Stimulated activated CD4-positive, alpha-beta T cell treated with anti-CD3 and anti-CD28 coated beads, Interleukin-12 subunit alpha, Interleukin-12 subunit beta, amount 100 ng/mL, for 48 hours (primary cell): ENCODE measurements around the gene LRRC28.

Experiments used
- DNase-seq, 3 donors: peaks; one replicate each; pipeline ENCODE4 v3.0.0-alpha.2; 2020; ENCODE audit warnings: low read depth in 2 of 3, low spot score in 1 of 3

Gene LRRC28

DNA sequence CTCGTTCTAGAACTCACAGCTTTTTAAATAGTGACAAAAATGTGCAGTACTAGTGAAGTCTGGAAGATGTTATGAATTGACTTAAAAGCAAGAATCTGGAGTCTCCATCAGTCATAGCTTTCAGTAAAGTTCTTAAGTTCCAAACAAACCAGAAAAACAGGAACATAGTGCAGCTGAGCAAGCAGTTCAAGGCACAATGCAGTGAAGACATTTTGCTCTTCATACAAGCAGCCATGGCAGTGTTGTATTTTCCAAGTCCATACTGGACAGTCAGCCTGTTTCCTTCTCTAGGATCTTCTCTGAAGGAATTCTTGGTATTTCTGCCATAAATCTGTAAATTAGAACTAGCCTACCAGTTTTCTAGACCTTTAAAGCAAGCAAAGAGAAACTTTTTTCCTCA lies 90.5 kb downstream of the LRRC28 start:
- no peak for DNase-seq

GRCh38 chr15:99343208-99343607 lies 91.9 kb downstream of the LRRC28 start:
- no peak for DNase-seq

- peak; percentile 12 to 14 (median 13) for DNase-seq
Observed at GRCh38 chr15:99343881-99344551, 92.7 kb downstream of the LRRC28 start.

GRCh38 chr15:99344639-99345038 lies 93.4 kb downstream of the LRRC28 start:
- no peak for DNase-seq

- no peak for DNase-seq
Observed at GRCh38 chr15:99345242-99345641, 94.0 kb downstream of the LRRC28 start.

DNA sequence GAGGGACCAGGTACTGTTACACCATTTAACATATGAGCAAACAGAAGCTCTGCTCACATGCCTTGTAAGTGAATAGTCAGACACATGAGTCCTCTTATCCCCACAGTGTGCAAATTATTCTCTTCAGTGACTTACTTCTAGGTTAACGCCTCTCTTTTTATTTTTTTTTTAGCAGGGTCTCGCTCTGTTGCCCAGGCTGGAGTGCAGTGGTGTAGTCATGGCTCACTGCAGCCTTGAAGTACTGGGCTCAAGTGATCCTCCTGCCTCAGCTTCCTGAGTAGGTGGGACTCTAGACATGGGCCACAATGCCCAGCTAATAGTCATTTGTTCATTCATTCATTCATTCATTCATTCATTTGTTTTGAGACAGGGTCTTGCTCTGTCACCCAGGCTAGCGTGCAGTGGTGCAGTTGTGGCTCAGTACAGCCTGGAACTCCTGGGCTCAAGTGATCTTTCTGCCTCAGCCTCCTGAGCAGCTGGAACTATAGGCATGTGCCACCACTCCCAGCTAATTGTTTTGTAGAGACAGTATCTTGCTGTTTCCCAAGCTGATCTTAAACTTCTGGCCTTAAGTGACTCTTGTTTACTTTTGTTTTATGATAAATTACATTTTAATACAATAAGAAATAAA lies 94.7 kb downstream of the LRRC28 start:
- no peak for DNase-seq

GRCh38 chr15:99347574-99347973 lies 96.3 kb downstream of the LRRC28 start:
- no peak for DNase-seq

GRCh38 chr15:99348412-99348811 lies 97.1 kb downstream of the LRRC28 start:
- DNase-seq = no peak

DNA sequence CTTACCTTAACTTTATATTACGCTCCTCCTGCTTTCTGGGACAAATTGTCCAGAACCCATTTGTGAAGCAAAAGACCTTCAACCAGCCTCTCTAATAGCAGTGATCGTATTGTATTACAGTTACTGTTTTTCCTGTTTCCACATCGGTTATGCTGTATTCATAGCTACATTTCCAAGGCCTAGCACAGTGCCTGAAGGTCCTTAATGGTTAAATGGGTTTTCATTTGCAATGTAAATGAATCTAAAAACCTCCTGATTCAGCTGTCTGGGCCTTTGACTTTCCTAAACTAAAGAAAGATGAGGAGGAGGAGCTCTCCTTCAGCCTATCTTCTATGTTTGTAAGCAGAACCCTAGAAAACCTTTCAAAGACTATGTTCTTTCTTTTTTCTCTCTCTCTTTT lies 99.1 kb downstream of the LRRC28 start:
- no peak for DNase-seq

- DNase-seq = no peak
Observed at GRCh38 chr15:99359769-99360168, 108.5 kb downstream of the LRRC28 start.

DNA sequence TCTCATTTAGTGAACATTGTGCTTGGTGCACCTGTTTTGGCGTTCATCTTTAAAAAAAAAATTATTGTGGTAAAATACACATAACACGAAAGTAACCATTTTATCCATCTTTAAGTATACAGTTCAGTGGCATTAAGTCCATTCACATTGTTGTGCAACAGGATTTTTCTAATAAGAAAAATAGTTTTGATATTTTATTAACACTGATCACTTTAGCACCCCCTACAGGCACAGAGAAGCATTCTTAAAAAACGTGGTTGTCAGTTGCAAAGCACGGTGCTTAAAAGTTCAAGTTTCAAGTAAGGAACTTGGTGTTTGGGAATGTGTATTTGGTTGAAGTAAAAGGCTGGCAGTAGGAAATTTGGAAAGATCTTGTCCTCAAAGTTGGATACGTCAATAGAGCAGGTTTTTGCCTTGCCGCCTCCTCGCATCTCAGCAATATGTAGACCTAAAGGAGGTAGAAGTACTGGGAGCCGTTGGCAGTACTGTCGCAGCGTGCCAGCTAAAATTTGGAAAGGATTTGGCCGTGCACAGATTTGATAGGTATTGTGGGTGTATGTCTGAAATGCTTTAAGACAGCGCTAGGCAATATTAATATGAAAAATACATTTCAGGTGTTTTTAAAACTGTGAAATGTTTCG lies 110.4 kb downstream of the LRRC28 start:
- no peak for DNase-seq

- no peak for DNase-seq
Observed at GRCh38 chr15:99365242-99365641, 114.0 kb downstream of the LRRC28 start.

- no peak for DNase-seq
Observed at GRCh38 chr15:99366013-99366412, 114.7 kb downstream of the LRRC28 start.

DNA sequence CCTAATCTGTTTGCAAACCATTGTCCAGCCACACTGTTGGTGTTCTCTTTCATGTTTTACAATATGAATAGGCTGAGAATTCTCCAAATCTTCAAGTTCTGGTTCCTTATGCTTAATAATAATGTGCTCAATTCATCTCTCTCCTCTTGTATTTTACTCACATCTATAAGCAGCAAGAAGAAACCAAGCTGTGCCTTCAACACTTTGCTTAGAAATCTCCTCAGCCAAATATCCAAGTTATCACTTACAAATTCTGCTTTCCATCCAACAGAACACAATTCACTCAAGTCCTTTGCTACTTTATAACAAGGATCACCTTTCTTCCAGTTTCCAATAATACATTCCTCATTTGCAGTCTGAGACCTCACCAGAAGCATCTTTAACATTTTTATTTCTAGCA lies 117.5 kb downstream of the LRRC28 start:
- no peak for DNase-seq

GRCh38 chr15:99369196-99369595 lies 117.9 kb downstream of the LRRC28 start:
- DNase-seq = peak in 1 of 3 donors; percentile 10

DNA sequence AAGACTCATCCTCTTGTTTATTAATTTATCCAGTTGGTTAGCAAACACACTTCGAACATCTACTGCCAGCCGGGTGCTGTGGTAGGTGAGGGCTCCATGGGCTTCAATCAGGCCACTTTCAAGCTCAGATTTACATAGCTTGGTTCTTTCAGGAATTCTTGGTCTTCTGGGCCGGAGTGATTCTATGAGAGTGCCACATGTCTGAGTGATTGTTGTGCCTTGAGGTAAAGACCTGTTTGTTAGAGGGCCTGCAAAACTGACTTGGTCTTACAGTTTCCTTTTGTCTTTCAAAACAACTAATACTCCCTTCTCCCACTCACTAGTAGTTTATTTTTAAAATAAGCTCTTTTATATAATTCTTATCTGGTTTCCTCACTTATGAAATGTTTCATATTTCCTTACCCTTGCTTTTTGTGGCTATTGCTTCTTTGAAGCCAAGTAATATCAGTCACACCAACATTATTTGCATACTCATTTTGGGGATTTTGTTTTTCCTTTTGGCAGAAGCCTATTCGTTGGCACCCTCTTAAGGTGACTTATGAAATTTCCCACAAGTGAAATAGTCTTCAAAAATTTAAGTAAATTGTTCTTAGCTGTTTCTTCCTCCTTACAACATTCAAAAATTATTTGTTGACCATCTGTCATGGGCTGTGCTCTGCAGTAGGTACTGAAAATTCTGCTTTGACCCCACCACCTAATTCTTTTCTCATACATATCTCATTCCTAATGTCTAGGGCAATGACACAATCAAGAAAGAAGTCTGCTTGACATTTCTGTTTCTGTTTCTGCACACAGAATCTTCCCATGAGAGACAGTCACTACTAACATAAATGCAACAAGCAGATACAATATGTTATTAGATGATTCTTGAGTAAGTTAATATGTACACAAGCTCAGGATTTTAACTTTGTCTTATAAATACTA lies 120.2 kb downstream of the LRRC28 start:
- DNase-seq = no peak

- DNase-seq = no peak
Observed at GRCh38 chr15:99385005-99385669, 133.9 kb downstream of the LRRC28 start.

DNA sequence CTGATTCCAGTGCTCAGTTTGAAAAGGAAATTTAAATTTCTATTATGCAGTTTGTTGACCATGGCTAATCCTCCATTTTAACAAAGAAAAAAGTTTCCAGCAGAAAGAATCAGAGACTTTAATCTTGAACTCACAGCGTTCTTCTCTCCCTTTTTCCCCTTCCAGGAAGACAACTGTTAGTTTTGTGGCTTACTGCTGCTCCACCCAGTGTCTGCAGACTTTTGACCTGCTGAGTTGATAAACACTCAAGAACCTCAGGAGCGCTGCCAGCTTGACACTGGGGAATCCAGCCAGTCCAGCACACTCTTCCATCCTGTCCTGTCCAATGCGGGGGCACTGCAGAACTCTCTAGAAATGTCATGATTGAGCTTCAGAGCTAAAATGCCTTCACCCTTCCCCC lies 134.6 kb downstream of the LRRC28 start:
- no peak for DNase-seq

GRCh38 chr15:99386391-99386790 lies 135.1 kb downstream of the LRRC28 start:
- no peak for DNase-seq

DNA sequence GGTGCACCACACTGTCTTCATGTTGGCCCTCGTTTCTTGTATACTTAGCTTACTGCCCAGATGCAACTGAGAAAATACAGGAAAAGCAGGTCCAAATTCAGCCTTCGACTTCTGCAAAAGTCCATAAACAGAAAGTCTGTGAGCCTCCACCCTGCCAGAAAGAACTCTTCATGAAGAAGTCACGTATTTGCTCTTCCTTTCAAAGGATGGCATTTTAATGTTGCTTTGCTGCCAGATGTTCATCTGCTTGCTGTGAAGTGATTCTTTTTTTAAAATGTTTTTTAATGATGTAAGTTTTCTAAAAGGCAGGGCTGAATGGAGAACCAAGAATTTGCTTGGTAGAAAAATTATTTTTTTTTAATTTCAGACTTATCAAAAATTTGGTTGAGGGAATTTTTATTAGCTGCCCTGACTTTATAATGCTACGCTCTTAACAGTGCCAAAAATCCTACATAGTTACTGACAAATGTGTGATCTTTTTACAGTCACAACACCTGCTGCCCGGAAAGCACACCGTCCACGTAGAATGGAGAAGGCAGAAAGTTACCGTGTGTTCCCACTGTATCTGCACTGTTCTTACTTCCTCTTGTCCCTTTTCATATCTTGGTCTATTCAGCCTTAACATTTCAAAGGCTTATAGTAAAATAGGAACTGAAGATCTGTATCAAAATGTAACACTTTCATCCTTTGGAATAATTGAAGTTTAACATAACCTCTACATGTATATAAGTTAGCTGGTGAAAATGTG lies 136.3 kb downstream of the LRRC28 start:
- DNase-seq = no peak
